Endothelial cell (in vitro differentiated cells): ENCODE results near the gene PRPF40A. TPM values are rescaled to one million over a fixed set of nuclear protein-coding genes. Genes with fewer than 3 reads are reported as not detected.

Experiments
- DNase-seq: peaks from one replicate; pipeline ENCODE4 v3.0.0; 2021; ENCODE audit warnings: low spot score
- H3K27ac Mint-ChIP-seq: one replicate; pipeline ENCODE4 v1.8.0; 2021; ENCODE audit warnings: mixed read lengths, inconsistent platforms; ENCODE audit not compliant: unreplicated experiment
- H3K27me3 Mint-ChIP-seq: one replicate; pipeline ENCODE4 v1.8.0; 2021; ENCODE audit warnings: mild to moderate bottlenecking, moderate library complexity, mixed read lengths, inconsistent platforms; ENCODE audit not compliant: unreplicated experiment
- H3K36me3 Mint-ChIP-seq: one replicate; pipeline ENCODE4 v1.8.0; 2021; ENCODE audit warnings: mild to moderate bottlenecking, low read depth, mixed read lengths, inconsistent platforms; ENCODE audit not compliant: unreplicated experiment
- H3K4me1 Mint-ChIP-seq: one replicate; pipeline ENCODE4 v1.8.0; 2021; ENCODE audit warnings: mild to moderate bottlenecking, mixed read lengths, inconsistent platforms; ENCODE audit not compliant: unreplicated experiment
- H3K4me3 Mint-ChIP-seq: one replicate; pipeline ENCODE4 v1.8.0; 2021; ENCODE audit warnings: mild to moderate bottlenecking, mixed read lengths, inconsistent platforms; ENCODE audit not compliant: unreplicated experiment
- H3K9me3 Mint-ChIP-seq: one replicate; pipeline ENCODE4 v1.8.0; 2021; ENCODE audit warnings: mixed read lengths, inconsistent platforms; ENCODE audit not compliant: unreplicated experiment
- total RNA-seq: library from RNA; stranded (reverse); fragmentation: NEBNext Ultra II Directional; extraction: Animal tissue kit (Norgen Biotek cat#: 25700); gene quantifications from one replicate; pipeline ENCODE4 v1.2.1, GENCODE V29; 2021; ENCODE audit not compliant: unreplicated experiment
- TF ChIP-seq, protein P1 (sequence below): fragments of 200-600 bp; sonication (generic); IDR thresholded peaks from one replicate; pipeline ENCODE4 v1.5.0; 2021; ENCODE audit warnings: antibody characterized with exemption; ENCODE audit not compliant: unreplicated experiment

The PRPF40A gene
- total RNA-seq, 1 donor from 2014 or later = 128 TPM

DNA sequence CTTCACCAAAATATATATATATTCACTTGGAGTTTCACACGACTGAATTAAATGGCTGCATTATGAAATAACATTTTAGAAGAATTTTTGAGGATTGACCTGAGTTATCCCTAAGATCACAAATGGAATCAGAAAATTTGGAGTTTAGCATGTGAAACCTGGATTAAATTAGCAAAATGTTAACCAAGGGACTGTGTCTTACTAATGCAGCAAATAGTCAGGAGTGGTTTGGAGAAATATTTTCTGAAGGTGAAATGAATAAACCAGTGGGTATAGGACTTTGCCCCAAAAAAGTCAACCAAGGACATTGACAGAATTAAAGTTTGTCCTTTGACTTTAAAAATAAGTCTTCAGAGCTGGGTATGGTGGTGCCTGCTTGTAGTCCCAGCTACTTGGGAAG lies 111.2 kb downstream of the PRPF40A start:
- TF ChIP-seq, protein P1, sequence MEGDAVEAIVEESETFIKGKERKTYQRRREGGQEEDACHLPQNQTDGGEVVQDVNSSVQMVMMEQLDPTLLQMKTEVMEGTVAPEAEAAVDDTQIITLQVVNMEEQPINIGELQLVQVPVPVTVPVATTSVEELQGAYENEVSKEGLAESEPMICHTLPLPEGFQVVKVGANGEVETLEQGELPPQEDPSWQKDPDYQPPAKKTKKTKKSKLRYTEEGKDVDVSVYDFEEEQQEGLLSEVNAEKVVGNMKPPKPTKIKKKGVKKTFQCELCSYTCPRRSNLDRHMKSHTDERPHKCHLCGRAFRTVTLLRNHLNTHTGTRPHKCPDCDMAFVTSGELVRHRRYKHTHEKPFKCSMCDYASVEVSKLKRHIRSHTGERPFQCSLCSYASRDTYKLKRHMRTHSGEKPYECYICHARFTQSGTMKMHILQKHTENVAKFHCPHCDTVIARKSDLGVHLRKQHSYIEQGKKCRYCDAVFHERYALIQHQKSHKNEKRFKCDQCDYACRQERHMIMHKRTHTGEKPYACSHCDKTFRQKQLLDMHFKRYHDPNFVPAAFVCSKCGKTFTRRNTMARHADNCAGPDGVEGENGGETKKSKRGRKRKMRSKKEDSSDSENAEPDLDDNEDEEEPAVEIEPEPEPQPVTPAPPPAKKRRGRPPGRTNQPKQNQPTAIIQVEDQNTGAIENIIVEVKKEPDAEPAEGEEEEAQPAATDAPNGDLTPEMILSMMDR = no peak
- no peaks in the 10 kb centered on the region for H3K27me3 Mint-ChIP-seq
- H3K4me1 Mint-ChIP-seq = peaks cover 16% of the 10 kb centered on the region
- H3K9me3 Mint-ChIP-seq = no peaks in the 10 kb centered on the region
- DNase-seq = no peak
- H3K27ac Mint-ChIP-seq = no peak overlapping the region
- no peaks in the 10 kb centered on the region for H3K36me3 Mint-ChIP-seq
- H3K4me3 Mint-ChIP-seq = no peak overlapping the region

DNA sequence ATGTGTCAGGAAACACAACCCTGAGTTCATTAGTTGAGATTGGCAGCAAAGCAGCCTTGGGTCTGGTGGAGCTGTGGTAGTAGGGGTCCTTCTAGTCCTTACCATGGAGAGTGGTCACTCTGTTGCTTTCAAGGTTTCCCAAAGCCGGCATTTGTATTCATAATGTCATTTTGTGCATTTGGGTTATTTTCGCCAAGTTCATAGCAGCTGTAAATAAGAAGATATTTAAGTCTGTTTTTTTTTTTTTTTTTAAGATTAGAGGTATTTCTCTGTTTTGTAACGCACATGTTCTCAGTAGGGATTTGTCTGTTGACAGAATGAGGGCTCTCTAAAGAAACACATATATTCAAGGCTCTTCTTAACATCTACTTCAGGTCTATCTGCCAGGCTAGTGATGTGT lies 114.1 kb downstream of the PRPF40A start:
- Mint-ChIP-seq H3K27me3 (no peaks in the 10 kb centered on the region), H3K36me3 (no peaks in the 10 kb centered on the region), H3K27ac (peak overlapping the region; percentile 49), H3K4me1 (peaks cover 16% of the 10 kb centered on the region), H3K4me3 (no peak overlapping the region), H3K9me3 (no peaks in the 10 kb centered on the region)
- peak; percentile 9 for DNase-seq
- TF ChIP-seq, protein P1 = no peak

DNA sequence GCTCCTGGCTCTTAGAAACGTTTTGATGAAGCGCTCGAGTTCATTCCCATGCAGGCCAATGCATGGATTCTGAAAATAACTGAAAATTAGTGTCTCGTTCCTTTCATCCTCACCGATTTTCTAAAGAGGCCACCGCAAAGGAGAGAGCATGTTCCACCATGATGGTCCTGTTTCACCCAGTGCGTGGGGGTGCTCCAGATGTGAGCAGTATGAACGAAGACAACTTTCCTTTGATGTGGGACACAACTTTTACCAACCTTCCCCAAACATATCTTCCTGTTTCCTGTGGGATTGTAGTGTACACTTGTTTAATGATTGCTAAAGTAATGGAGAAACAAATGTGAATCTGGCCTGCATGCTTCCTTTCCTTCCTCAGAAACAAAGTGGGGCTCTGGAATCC lies 114.5 kb downstream of the PRPF40A start:
- no peak overlapping the region for H3K4me3 Mint-ChIP-seq
- TF ChIP-seq, protein P1 = no peak
- peaks cover 16% of the 10 kb centered on the region for H3K4me1 Mint-ChIP-seq
- peaks cover 3% of the 10 kb centered on the region for H3K27me3 Mint-ChIP-seq
- no peaks in the 10 kb centered on the region for H3K9me3 Mint-ChIP-seq
- H3K36me3 Mint-ChIP-seq = peaks cover 3% of the 10 kb centered on the region
- H3K27ac Mint-ChIP-seq = peak overlapping the region; percentile 49
- DNase-seq = no peak

Other genes starting within 250 kb of the PRPF40A start
- gene ARL6IP6, start 1.2 kb upstream of the PRPF40A start, total RNA-seq = 22.7 TPM